Choroid plexus epithelial cell (primary cell): ENCODE data around the gene RANBP3.
A peak's percentile ranks its signal among the peaks of the same experiment; 100 is the strongest.

ENCODE experiments used
- DNase-seq: peaks from one replicate; pipeline ENCODE4 v3.0.0-alpha.2; 2010; ENCODE audit warnings: low read depth
- H3K4me3 ChIP-seq: 2 replicates; pipeline ENCODE4 v1.5.1; 2011; ENCODE audit warnings: low read depth, mild to moderate bottlenecking, control low read depth, low read length, moderate library complexity
- TF ChIP-seq, protein P1 (sequence below): conservative IDR thresholded peaks from 2 replicates; pipeline ENCODE4 v1.5.1; 2011; ENCODE audit warnings: low read depth, mild to moderate bottlenecking, control low read depth, inconsistent platforms, low read length, moderate library complexity

The RANBP3 gene

DNA sequence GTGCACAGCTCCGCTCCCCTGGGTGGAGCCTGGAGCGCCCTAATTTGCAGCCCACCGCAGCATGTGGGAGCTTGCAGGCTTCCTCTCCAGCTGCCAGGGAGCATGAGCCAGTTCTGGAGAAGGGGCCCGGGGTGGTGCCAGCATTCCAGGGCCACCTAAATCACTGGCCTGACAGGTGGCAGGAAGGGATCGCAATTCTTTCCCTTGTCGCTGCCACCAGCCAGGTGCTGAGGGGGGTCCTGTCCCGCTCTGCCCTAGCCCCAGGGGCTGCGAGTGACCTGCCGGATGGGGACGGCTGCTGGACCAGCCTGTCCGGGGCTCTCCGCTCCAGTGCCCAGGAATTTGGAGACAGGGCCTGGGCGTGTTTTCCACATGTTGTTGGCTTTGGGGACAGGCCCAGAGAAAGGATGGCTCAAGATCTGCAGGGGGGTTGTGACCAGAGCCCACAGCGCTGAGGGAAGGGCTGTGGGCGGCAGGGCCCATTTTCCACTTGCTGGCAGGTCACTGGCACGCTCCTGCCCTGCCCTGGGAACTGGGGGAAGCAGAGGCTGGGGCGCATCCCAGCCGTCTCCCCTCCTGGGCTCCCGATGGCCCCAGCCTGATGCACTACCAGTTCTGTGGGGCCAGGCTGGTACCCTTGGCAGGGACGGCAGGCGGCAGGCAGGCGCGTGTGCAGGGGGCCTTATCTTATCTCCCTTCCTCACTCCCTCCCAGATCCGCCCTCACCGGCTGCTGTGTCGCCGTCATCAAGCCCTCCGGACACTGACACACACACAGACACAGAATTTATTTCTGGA is 83.8 kb downstream of the RANBP3 start:
- DNase-seq: no peak
- TF ChIP-seq, protein P1, sequence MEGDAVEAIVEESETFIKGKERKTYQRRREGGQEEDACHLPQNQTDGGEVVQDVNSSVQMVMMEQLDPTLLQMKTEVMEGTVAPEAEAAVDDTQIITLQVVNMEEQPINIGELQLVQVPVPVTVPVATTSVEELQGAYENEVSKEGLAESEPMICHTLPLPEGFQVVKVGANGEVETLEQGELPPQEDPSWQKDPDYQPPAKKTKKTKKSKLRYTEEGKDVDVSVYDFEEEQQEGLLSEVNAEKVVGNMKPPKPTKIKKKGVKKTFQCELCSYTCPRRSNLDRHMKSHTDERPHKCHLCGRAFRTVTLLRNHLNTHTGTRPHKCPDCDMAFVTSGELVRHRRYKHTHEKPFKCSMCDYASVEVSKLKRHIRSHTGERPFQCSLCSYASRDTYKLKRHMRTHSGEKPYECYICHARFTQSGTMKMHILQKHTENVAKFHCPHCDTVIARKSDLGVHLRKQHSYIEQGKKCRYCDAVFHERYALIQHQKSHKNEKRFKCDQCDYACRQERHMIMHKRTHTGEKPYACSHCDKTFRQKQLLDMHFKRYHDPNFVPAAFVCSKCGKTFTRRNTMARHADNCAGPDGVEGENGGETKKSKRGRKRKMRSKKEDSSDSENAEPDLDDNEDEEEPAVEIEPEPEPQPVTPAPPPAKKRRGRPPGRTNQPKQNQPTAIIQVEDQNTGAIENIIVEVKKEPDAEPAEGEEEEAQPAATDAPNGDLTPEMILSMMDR: no peak

DNA sequence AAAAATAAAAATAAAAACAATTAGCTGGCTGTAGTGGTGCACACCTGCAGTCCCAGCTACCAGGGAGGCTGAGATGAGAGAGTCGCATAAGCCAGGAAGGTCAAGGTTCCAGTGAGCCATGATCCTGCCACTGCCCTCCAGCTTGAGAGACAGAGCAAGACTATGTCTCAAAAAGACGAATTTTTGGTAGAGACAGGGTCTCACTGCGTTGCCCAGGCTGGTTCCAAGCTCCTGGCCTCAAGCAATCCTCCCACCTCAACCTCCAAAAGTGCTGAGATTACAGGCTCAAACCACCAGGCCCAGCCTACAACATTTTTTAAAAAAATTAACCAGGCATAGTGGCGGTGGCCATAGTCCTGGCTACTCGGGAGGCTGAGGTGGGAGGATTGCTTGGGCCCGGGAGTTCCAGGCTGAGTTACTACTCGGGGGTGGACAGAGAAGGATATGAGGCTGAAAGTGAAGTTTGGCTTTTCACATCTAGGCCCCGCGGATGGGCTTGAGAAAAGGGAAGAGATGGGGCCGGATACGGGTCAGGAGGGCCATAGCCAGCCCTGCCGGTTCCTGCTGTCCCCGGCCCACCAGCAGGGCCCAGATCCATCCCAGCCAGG is 84.5 kb downstream of the RANBP3 start:
- no peak overlapping the region for H3K4me3 ChIP-seq
- DNase-seq: no peak
- TF ChIP-seq, protein P1: no peak

More for the DNA sequence above, 83.8 kb downstream of the RANBP3 start:
- no peak overlapping the region for H3K4me3 ChIP-seq

DNA sequence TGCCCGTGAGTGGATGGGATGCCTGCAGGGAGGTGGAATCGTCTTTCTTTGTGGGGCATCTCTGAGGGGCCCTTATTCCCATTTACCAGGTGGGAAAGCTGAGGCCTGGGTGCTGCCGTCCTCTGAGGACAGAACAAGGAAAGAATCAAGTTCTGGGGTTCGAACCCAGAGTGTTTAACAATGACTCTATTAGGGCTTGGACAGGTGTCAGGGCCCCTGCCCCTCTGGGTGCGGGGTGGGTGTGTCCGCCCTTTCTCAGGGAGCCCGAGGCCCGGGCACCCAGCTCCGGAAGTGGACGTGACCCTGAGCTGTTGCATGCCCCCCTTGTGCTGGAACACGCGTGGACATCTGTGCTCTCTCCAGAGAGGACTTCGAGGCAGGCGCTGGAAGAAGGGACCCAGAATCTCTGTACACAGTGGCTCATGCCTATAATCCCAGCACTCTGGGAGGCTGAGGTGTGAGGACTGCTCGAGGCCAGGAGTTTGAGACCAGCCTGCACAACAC is 85.1 kb downstream of the RANBP3 start:
- H3K4me3 ChIP-seq: no peak overlapping the region
- TF ChIP-seq, protein P1: no peak
- no peak for DNase-seq

GRCh38 chr19:5891938-5892771 is 85.8 kb downstream of the RANBP3 start:
- TF ChIP-seq, protein P1: peak; percentile 80
- DNase-seq: peak; percentile 51
- no peak overlapping the region for H3K4me3 ChIP-seq

- TF ChIP-seq, protein P1: no peak
- DNase-seq: no peak
- no peak overlapping the region for H3K4me3 ChIP-seq
Observed at GRCh38 chr19:5891572-5891937, 86.4 kb downstream of the RANBP3 start.

- TF ChIP-seq, protein P1: no peak
- no peak overlapping the region for H3K4me3 ChIP-seq
- DNase-seq: no peak
Observed at GRCh38 chr19:5890099-5890498, 87.8 kb downstream of the RANBP3 start.
